Hepatocyte (in vitro differentiated cells): ENCODE measurements around the gene LIN54. TPM values are rescaled to one million over a fixed set of nuclear protein-coding genes. Genes with fewer than 3 reads are reported as not detected.

Experiments
- DNase-seq: peaks from one replicate; pipeline ENCODE4 v3.0.0-alpha.2; 2016; ENCODE audit warnings: low spot score
- H2AFZ ChIP-seq: fragments of 200-600 bp; sonication (generic); 2 replicates; pipeline ENCODE4 v1.6.0; 2016; ENCODE audit warnings: antibody characterized with exemption, mild to moderate bottlenecking
- H3K27ac ChIP-seq: fragments of 200-600 bp; sonication (generic); 2 replicates; pipeline ENCODE4 v1.5.1; 2016; ENCODE audit warnings: mild to moderate bottlenecking
- H3K27me3 ChIP-seq: fragments of 200-600 bp; sonication (generic); 2 replicates; pipeline ENCODE4 v1.6.1; 2016
- H3K36me3 ChIP-seq: fragments of 200-600 bp; sonication (generic); replicated peaks from 2 replicates; pipeline ENCODE4 v1.5.1; 2016; ENCODE audit warnings: low read depth; ENCODE audit not compliant: insufficient read depth
- H3K4me1 ChIP-seq: fragments of 200-600 bp; sonication (generic); 2 replicates; pipeline ENCODE4 v1.5.1; 2016; ENCODE audit warnings: mild to moderate bottlenecking, moderate library complexity; ENCODE audit not compliant: insufficient read depth
- H3K4me2 ChIP-seq: fragments of 200-600 bp; sonication (generic); 2 replicates; pipeline ENCODE4 v1.6.0; 2016
- H3K4me3 ChIP-seq: fragments of 200-600 bp; sonication (generic); 2 replicates; pipeline ENCODE4 v1.5.1; 2016; ENCODE audit warnings: mild to moderate bottlenecking
- H3K79me2 ChIP-seq: fragments of 200-600 bp; sonication (generic); 2 replicates; pipeline ENCODE4 v1.6.0; 2017; ENCODE audit warnings: mild to moderate bottlenecking
- H3K9me2 ChIP-seq: fragments of 200-600 bp; sonication (generic); replicated peaks from 2 replicates; pipeline ENCODE4 v1.6.0; 2017; ENCODE audit warnings: mild to moderate bottlenecking; ENCODE audit not compliant: insufficient read depth
- H3K9me3 ChIP-seq: fragments of 200-600 bp; sonication (generic); 2 replicates; pipeline ENCODE4 v1.5.1; 2016; ENCODE audit warnings: low read depth, mild to moderate bottlenecking
- H4K20me1 ChIP-seq: fragments of 200-600 bp; sonication (generic); 2 replicates; pipeline ENCODE4 v1.6.0; 2016; ENCODE audit warnings: mild to moderate bottlenecking; ENCODE audit not compliant: insufficient read depth, poor library complexity, severe bottlenecking
- CTCF ChIP-seq: fragments of 200-600 bp; sonication (generic); IDR thresholded peaks from 2 replicates; pipeline ENCODE4 v1.5.1; 2016; ENCODE audit warnings: antibody characterized with exemption, mild to moderate bottlenecking; ENCODE audit not compliant: poor library complexity
- EZH2 ChIP-seq: fragments of 200-600 bp; sonication (generic); IDR thresholded peaks from 2 replicates; pipeline ENCODE4 v1.6.1; 2016; ENCODE audit warnings: antibody characterized with exemption, mild to moderate bottlenecking, borderline replicate concordance
- EZH2phosphoT487 ChIP-seq: fragments of 200-600 bp; sonication (generic); IDR thresholded peaks from one replicate; pipeline ENCODE4 v1.6.1; 2018; ENCODE audit warnings: antibody characterized with exemption, mild to moderate bottlenecking, low read depth, moderate library complexity; ENCODE audit not compliant: unreplicated experiment, severe bottlenecking
- WGBS: methylation state at CpG from one replicate; pipeline ENCODE4 v1.1.6; 2016; ENCODE audit warnings: low lambda C conversion rate; ENCODE audit errors: missing lambda C conversion rate; 5-methylcytosine and 5-hydroxymethylcytosine counted together
- polyA plus RNA-seq: library from polyadenylated mRNA; unstranded; fragments of >200 nt; fragmentation: Nextera tagmentation; extraction: Ambion mirVana; gene quantifications from 2 replicates; pipeline ENCODE4 v1.2.1, GENCODE V29; 2016
- total RNA-seq: library from RNA; depleted of rRNA; stranded (reverse); fragments of >200 nt; gene quantifications from 2 replicates; pipeline ENCODE4 v1.2.3, GENCODE V29; 2014

Gene LIN54
- total and polyA plus RNA-seq, 2 experiments from 2014 or later: 2.7 to 19.8 TPM

GRCh38 chr4:82899374-82900065 is 111.1 kb downstream of the LIN54 start:
- DNase-seq: peak; percentile 6
- TF ChIP-seq EZH2 (no peak), CTCF (no peak), EZH2phosphoT487 (no peak)
- no peaks in the 10 kb centered on the region for H3K9me3 ChIP-seq
- peaks cover 11% of the 10 kb centered on the region for H3K4me1 ChIP-seq
- H4K20me1 ChIP-seq: no peaks in the 10 kb centered on the region
- H3K4me2 ChIP-seq: peak overlapping the region; percentile 75
- no peaks in the 10 kb centered on the region for H3K27me3 ChIP-seq
- H3K36me3 ChIP-seq: no peaks in the 10 kb centered on the region
- peak overlapping the region; percentile 51 for H2AFZ ChIP-seq
- peak overlapping the region; percentile 93 for H3K27ac ChIP-seq
- WGBS: 0% methylated on average over 4 of the region's 4 CpGs
- H3K79me2 ChIP-seq: peaks cover 75% of the 10 kb centered on the region
- no peaks in the 10 kb centered on the region for H3K9me2 ChIP-seq
- H3K4me3 ChIP-seq: peak overlapping the region; percentile 58

GRCh38 chr4:82898322-82899243 is 112.0 kb downstream of the LIN54 start:
- Histone ChIP-seq H4K20me1 (no peaks in the 10 kb centered on the region), H3K9me3 (no peaks in the 10 kb centered on the region), H3K36me3 (no peaks in the 10 kb centered on the region), H3K4me1 (peaks cover 17% of the 10 kb centered on the region), H3K27ac (peak overlapping the region; percentile 93), H3K4me3 (peak overlapping the region; percentile 58), H3K79me2 (peaks cover 71% of the 10 kb centered on the region), H2AFZ (no peak overlapping the region), H3K9me2 (no peaks in the 10 kb centered on the region), H3K4me2 (peak overlapping the region; percentile 75), H3K27me3 (no peaks in the 10 kb centered on the region)
- peak; percentile 61 for DNase-seq
- TF ChIP-seq EZH2phosphoT487 (no peak), EZH2 (no peak), CTCF (peak; percentile 46)
- 32% methylated on average over 7 of the region's 7 CpGs for WGBS

GRCh38 chr4:82896755-82897154 is 113.9 kb downstream of the LIN54 start:
- no peaks in the 10 kb centered on the region for H3K27me3 ChIP-seq
- H3K27ac ChIP-seq: no peak overlapping the region
- H3K4me2 ChIP-seq: peak overlapping the region; percentile 75
- peaks cover 14% of the 10 kb centered on the region for H3K4me1 ChIP-seq
- H3K4me3 ChIP-seq: no peak overlapping the region
- 95% methylated on average over 1 of the region's 1 CpG for WGBS
- DNase-seq: no peak
- no peak for TF ChIP-seq EZH2phosphoT487
- TF ChIP-seq CTCF: no peak
- no peak for TF ChIP-seq EZH2
- H3K36me3 ChIP-seq: no peaks in the 10 kb centered on the region
- H3K79me2 ChIP-seq: peaks cover 58% of the 10 kb centered on the region
- no peaks in the 10 kb centered on the region for H3K9me3 ChIP-seq
- H2AFZ ChIP-seq: no peak overlapping the region
- H3K9me2 ChIP-seq: no peaks in the 10 kb centered on the region
- H4K20me1 ChIP-seq: no peaks in the 10 kb centered on the region
